CD4-positive, CD25-positive, alpha-beta regulatory T cell (primary cell): ENCODE data around the gene FOXA3. TPM values are rescaled to one million over a fixed set of nuclear protein-coding genes. Genes with fewer than 3 reads are reported as not detected.
A peak's percentile ranks its signal among the peaks of the same experiment; 100 is the strongest.

Experiments
- ATAC-seq, 2 donors: fragments of 150-1000 bp; cut with Tn5 transposase; one replicate each; pipeline ENCODE4 v1.10.0; 2021; ENCODE audit warnings: low read depth in 2 of 2, moderate number of reproducible peaks in 2 of 2, moderate library complexity in 1 of 2
- DNase-seq, 3 donors: peaks; one replicate each; pipeline versions ENCODE4 v3.0.0 to v3.0.0-alpha.2; 2012 to 2022; ENCODE audit warnings: mixed read lengths in 1 of 3
- H3K27ac ChIP-seq: one replicate; pipeline ENCODE4 v1.7.0; 2013; ENCODE audit warnings: mild to moderate bottlenecking, low read length; ENCODE audit not compliant: insufficient read depth, poor library complexity, severe bottlenecking
- H3K27me3 ChIP-seq: one replicate; pipeline ENCODE4 v1.7.0; 2013; ENCODE audit warnings: low read length; ENCODE audit not compliant: control insufficient read depth, insufficient read depth
- H3K36me3 ChIP-seq: one replicate; pipeline ENCODE4 v1.7.0; 2013; ENCODE audit warnings: mild to moderate bottlenecking, low read length, moderate library complexity; ENCODE audit not compliant: control insufficient read depth, insufficient read depth
- H3K4me1 ChIP-seq: 2 replicates; pipeline ENCODE4 v1.7.0; 2013; ENCODE audit warnings: mild to moderate bottlenecking, low read length; ENCODE audit not compliant: insufficient read depth, control insufficient read depth, poor library complexity, severe bottlenecking
- H3K4me3 ChIP-seq: one replicate; pipeline ENCODE4 v1.7.0; 2013; ENCODE audit warnings: low read depth, mild to moderate bottlenecking, low read length, moderate library complexity
- H3K9me3 ChIP-seq, 2 experiments: 1 replicate in 1 of 2; 2 replicates in 1 of 2; pipeline ENCODE4 v1.7.0; 2013; ENCODE audit warnings: low read length in 2 of 2, mild to moderate bottlenecking in 1 of 2, moderate library complexity in 1 of 2; ENCODE audit not compliant: control insufficient read depth in 2 of 2
- H3K27ac Mint-ChIP-seq, 3 donors: one replicate each; pipeline ENCODE4 v1.8.0; 2020 to 2022; ENCODE audit warnings: mild to moderate bottlenecking in 3 of 3, mixed read lengths in 3 of 3, moderate library complexity in 2 of 3
- H3K27me3 Mint-ChIP-seq: one replicate; pipeline ENCODE4 v1.8.0; 2022; ENCODE audit warnings: mild to moderate bottlenecking, mixed read lengths
- H3K36me3 Mint-ChIP-seq: one replicate; pipeline ENCODE4 v1.8.0; 2020; ENCODE audit warnings: mixed read lengths
- H3K4me1 Mint-ChIP-seq, 4 donors: one replicate each; pipeline ENCODE4 v1.8.0; 2020 to 2022; ENCODE audit warnings: mixed read lengths in 4 of 4, mild to moderate bottlenecking in 1 of 4
- H3K4me3 Mint-ChIP-seq, 4 donors: one replicate each; pipeline ENCODE4 v1.8.0; 2020 to 2022; ENCODE audit warnings: mild to moderate bottlenecking in 4 of 4, mixed read lengths in 4 of 4, moderate library complexity in 3 of 4
- H3K9me3 Mint-ChIP-seq, 7 donors: one replicate each; pipeline ENCODE4 v1.8.0; 2020 to 2022; ENCODE audit warnings: mixed read lengths in 7 of 7, mild to moderate bottlenecking in 3 of 7, moderate library complexity in 2 of 7
- polyA plus RNA-seq, 4 donors: library from polyadenylated mRNA; unstranded; fragments of 300-500 nt; fragmentation: Illumina TruSeq; gene quantifications; one replicate each; pipeline ENCODE4 v1.2.3, GENCODE V29; 2021
- total RNA-seq: library from RNA; stranded (reverse); gene quantifications from one replicate; pipeline ENCODE4 v1.2.3, GENCODE V29; 2022

FOXA3 gene
- total and polyA plus RNA-seq, 5 donors from 2014 or later = not detected

DNA sequence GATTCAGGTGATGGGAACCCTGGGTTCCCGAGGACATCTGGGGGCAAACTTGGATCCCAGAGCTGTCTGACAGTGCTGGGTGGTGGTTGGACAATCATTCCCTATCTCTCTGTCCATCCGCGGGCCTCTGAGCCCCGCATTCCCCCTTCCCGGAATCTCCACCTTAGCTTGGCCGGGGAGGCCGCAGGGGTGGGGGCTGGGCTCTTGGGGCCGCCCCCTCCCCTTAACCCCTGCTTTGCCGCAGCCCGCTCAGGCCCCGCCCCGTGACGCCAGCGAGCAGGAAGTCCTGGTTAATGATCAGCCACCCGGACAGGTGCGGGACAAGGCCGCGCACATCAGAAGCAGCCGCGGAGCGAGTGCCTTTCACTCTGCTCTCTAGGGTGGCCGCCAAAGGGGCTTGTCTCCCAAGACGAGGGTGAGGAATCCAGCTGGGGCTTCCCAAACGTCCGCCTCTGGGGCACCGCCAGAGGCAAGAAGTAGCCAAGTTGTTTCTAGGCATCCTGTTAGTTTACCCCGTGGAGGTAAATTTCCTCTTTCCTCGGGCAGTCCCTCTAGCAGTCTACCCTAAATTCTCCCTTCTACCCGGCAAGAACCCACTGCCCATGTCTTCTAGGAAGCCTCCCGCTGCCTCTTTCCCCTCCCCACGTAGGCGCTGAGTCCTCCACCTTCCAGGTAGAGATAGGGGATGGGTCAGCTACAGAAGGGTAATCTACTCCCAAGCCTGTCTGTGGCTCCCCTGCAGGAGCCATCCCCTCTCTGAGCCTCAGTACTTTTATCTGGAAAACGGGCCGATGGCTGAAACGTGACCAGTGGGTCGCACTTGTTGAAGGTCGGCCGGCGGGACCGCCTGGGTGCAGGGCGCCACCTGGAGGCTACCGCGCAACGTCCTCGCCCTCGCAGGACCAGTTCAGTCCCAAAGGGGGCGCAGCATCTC, 18.8 kb downstream of the FOXA3 start:
- no peaks in the 10 kb centered on the region for H3K36me3 ChIP-seq
- H3K4me3 ChIP-seq = peak overlapping the region; percentile 62
- peak overlapping the region; percentile 72 to 94 (median 85) for H3K4me3 Mint-ChIP-seq
- H3K4me1 Mint-ChIP-seq = peaks cover 0 to 35% (median 20%) of the 10 kb centered on the region in 4 donors
- peaks cover 10% of the 10 kb centered on the region for H3K27me3 Mint-ChIP-seq
- no peak overlapping the region for H3K27ac ChIP-seq
- DNase-seq = peak; percentile 68 to 89 (median 80)
- peak overlapping the region in 2 of 3 donors; percentile 36 to 95 for H3K27ac Mint-ChIP-seq
- H3K4me1 ChIP-seq = peaks cover 43% of the 10 kb centered on the region
- peak; percentile 26 to 31 for ATAC-seq
- no peaks in the 10 kb centered on the region for H3K9me3 ChIP-seq
- H3K9me3 Mint-ChIP-seq = no peaks in the 10 kb centered on the region
- H3K27me3 ChIP-seq = no peaks in the 10 kb centered on the region
- peaks cover 8% of the 10 kb centered on the region for H3K36me3 Mint-ChIP-seq

DNA sequence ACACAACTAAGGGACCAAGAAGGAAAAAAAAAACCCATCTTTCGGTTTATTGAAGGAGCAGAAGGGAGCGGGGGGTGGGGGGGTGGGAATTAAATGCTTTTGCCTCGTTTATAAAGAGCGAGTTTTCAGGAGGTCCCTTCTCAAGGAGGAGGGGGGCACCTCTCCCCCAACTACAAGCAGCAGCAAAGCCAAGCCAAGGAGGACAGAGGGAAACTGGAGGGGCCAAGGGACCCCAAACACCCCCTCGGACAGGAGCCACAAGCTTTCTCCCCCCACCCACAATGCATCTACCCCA, 19.4 kb downstream of the FOXA3 start:
- Mint-ChIP-seq H3K36me3 (peaks cover 8% of the 10 kb centered on the region), H3K27me3 (peaks cover 10% of the 10 kb centered on the region), H3K4me1 (peaks cover 0 to 32% (median 20%) of the 10 kb centered on the region in 4 donors), H3K4me3 (peak overlapping the region; percentile 72 to 94 (median 85)), H3K27ac (peak overlapping the region in 2 of 3 donors; percentile 36 to 95), H3K9me3 (no peaks in the 10 kb centered on the region)
- Histone ChIP-seq H3K4me1 (peaks cover 43% of the 10 kb centered on the region), H3K27ac (no peak overlapping the region), H3K9me3 (no peaks in the 10 kb centered on the region), H3K4me3 (no peak overlapping the region), H3K27me3 (no peaks in the 10 kb centered on the region), H3K36me3 (no peaks in the 10 kb centered on the region)
- no peak for DNase-seq
- no peak for ATAC-seq

- Mint-ChIP-seq H3K9me3 (no peaks in the 10 kb centered on the region), H3K36me3 (peaks cover 8% of the 10 kb centered on the region), H3K27ac (peak overlapping the region in 1 of 3 donors; percentile 36), H3K4me3 (peak overlapping the region; percentile 72 to 94 (median 85)), H3K27me3 (peaks cover 10% of the 10 kb centered on the region), H3K4me1 (peaks cover 0 to 31% (median 20%) of the 10 kb centered on the region in 4 donors)
- no peaks in the 10 kb centered on the region for H3K9me3 ChIP-seq
- H3K36me3 ChIP-seq = no peaks in the 10 kb centered on the region
- peaks cover 43% of the 10 kb centered on the region for H3K4me1 ChIP-seq
- no peak overlapping the region for H3K4me3 ChIP-seq
- DNase-seq (no peak), ATAC-seq (no peak)
- no peaks in the 10 kb centered on the region for H3K27me3 ChIP-seq
- no peak overlapping the region for H3K27ac ChIP-seq
These were observed 20.0 kb downstream of the FOXA3 start for GRCh38 chr19:45883881-45884681.

- peak overlapping the region in 2 of 4 donors; percentile 60 to 65 for H3K4me3 Mint-ChIP-seq
- ATAC-seq (no peak), DNase-seq (no peak)
- H3K27ac Mint-ChIP-seq = no peak overlapping the region
- peaks cover 0 to 31% (median 20%) of the 10 kb centered on the region in 4 donors for H3K4me1 Mint-ChIP-seq
- peaks cover 8% of the 10 kb centered on the region for H3K36me3 Mint-ChIP-seq
- Histone ChIP-seq H3K27ac (peak overlapping the region; percentile 88), H3K4me3 (no peak overlapping the region), H3K9me3 (no peaks in the 10 kb centered on the region), H3K4me1 (peaks cover 43% of the 10 kb centered on the region), H3K27me3 (no peaks in the 10 kb centered on the region), H3K36me3 (no peaks in the 10 kb centered on the region)
- peaks cover 10% of the 10 kb centered on the region for H3K27me3 Mint-ChIP-seq
- H3K9me3 Mint-ChIP-seq = no peaks in the 10 kb centered on the region
These were observed 20.8 kb downstream of the FOXA3 start for GRCh38 chr19:45884682-45885555.

DNA sequence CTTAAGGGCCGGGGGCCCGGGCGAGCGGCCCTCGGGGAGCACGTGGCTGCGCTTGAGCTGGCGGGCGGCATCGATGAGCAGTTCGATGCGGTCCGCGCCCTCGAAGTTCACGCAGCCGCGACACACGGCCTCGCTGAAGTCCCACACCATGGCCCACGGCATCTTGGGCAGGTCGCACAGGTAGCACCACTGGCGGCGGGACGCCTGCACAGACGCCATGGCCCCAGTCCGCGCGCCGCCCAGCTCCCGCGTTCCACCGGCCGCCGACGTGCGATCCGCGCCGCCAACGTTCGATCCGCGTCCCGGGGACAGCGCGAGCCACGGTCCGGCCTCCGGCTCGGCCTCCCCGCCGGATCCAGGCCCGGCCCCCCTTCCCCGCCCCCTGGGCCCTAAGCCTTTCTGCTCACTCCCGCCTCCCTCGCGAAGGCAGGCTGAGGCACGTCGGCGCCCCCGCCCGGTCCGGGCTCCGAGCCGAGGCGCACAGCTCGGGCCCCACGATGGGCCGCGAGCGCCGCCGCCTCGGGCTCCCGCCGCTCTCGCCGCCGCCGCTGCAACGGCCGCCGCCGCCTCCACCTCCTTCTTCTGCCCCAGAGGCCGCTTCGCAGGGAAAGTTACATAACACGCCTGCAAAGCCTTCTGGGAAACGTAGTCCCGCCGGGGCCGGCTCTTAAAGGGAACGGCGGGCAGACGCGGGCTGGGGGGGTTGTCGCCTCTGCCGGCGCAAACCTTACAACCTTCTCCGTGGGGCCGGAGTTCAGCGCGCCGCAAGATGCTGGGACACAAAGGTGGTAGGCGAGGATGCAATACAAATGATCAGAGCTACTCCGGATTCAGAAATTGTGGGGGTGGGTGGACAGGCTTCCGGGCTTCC, 21.7 kb downstream of the FOXA3 start, which contains the start of gene IRF2BP1:
TSS of gene IRF2BP1 (minus strand) at position 586 of the 871 bp plus-strand sequence. CDS start at position 219, 367 bp downstream.
- Histone ChIP-seq H3K4me1 (peaks cover 43% of the 10 kb centered on the region), H3K4me3 (peak within 1 kb of the TSS; percentile 84), H3K27me3 (no peaks in the 10 kb centered on the region), H3K27ac (peak within 1 kb of the TSS; percentile 88), H3K36me3 (no peaks in the 10 kb centered on the region), H3K9me3 (no peaks in the 10 kb centered on the region)
- peak within 1 kb of the TSS; percentile 96 to 98 (median 97) for H3K27ac Mint-ChIP-seq
- DNase-seq (peak; percentile 89 to 95 (median 91)), ATAC-seq (peak; percentile 78 to 79)
- peaks cover 12% of the 10 kb centered on the region for H3K36me3 Mint-ChIP-seq
- peaks cover 0 to 2% (median 0%) of the 10 kb centered on the region in 7 donors for H3K9me3 Mint-ChIP-seq
- H3K4me3 Mint-ChIP-seq = peak within 1 kb of the TSS; percentile 92 to 99 (median 98)
- peaks cover 0 to 31% (median 20%) of the 10 kb centered on the region in 4 donors for H3K4me1 Mint-ChIP-seq
- peaks cover 10% of the 10 kb centered on the region for H3K27me3 Mint-ChIP-seq

DNA sequence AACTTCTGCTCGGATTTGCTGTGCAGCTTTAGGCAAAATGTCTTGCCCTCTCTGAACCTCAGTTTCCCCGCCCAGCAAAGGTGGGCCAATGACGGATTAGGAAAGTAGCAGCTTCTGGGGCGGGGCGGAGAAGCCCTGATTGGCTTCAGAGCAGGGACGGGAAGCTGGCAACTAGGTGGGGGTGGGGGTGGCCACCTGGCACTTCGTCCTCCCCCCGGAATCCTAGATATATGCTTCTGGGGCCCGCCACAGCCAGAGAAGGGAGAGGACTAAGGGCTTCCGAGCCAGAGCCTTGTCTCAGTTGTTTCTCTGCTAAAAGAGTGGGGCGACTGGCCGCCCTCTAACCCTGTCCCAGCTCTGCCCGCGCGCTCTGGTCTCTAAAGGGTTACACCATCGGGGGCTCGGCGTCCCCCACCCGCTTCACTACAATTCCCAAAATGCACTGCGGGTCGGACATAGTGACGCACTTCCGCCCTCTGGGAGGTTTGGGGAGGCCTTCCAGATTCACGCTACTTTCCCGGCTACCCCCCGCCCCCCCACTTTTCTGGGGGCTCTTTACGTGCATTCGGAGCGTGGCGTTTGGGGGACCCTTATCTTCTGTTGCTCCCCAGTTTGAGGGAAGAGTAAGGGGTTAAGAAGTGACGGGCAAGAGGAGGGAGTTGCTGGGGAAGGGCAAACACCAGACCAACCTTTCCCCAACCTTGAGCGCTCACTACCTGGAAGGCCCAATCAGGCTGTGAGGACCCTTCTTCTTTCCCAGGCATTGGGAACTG, 22.5 kb downstream of the FOXA3 start:
- H3K36me3 Mint-ChIP-seq = peaks cover 10% of the 10 kb centered on the region
- ATAC-seq = peak; percentile 71 to 74
- H3K9me3 Mint-ChIP-seq = peaks cover 0 to 2% (median 0%) of the 10 kb centered on the region in 7 donors

More for the DNA sequence above, 22.5 kb downstream of the FOXA3 start:
- Mint-ChIP-seq H3K4me3 (peak overlapping the region; percentile 92 to 99 (median 98)), H3K27me3 (peaks cover 10% of the 10 kb centered on the region), H3K4me1 (peaks cover 0 to 31% (median 16%) of the 10 kb centered on the region in 4 donors), H3K27ac (peak overlapping the region; percentile 96 to 98 (median 97))
- Histone ChIP-seq H3K9me3 (no peaks in the 10 kb centered on the region), H3K27me3 (no peaks in the 10 kb centered on the region), H3K4me3 (peak overlapping the region; percentile 84), H3K4me1 (peaks cover 43% of the 10 kb centered on the region), H3K27ac (peak overlapping the region; percentile 88), H3K36me3 (no peaks in the 10 kb centered on the region)
- peak; percentile 85 to 97 (median 89) for DNase-seq
